Aorta (tissue), 5 donors: Measurements from ENCODE around the gene UBAC2. TPM values are rescaled to one million over a fixed set of nuclear protein-coding genes. Genes with fewer than 3 reads are reported as not detected.
A peak's percentile ranks its signal among the peaks of the same experiment; 100 is the strongest.
"Not testable (repeated sequence)": the region's sequence is repeated elsewhere in the genome, so short reads cannot be mapped to it uniquely, and the experiment has no call there.

Experiments used
- ATAC-seq: fragments of 200-7000 bp; cut with Tn5 transposase; one replicate; pipeline ENCODE4 v1.9.1; 2022; ENCODE audit warnings: moderate library complexity; ENCODE audit not compliant: low FRiP score
- DNase-seq, 2 donors: peaks; one replicate each; pipeline ENCODE4 v3.0.0-alpha.2; 2020
- H3K27ac ChIP-seq, 2 donors: one replicate each; pipeline ENCODE4 v1.5.1; 2013; ENCODE audit warnings: low read length in 2 of 2, mild to moderate bottlenecking in 2 of 2, moderate library complexity in 2 of 2, control low read depth in 1 of 2, inconsistent platforms in 1 of 2, low read depth in 1 of 2
- H3K27me3 ChIP-seq, 2 donors: one replicate each; pipeline ENCODE4 v1.6.1; 2013; ENCODE audit warnings: control low read depth in 1 of 2, low read length in 1 of 2, mild to moderate bottlenecking in 1 of 2, moderate library complexity in 1 of 2; ENCODE audit not compliant: insufficient read depth in 2 of 2, control insufficient read depth in 1 of 2
- H3K36me3 ChIP-seq, 2 donors: one replicate each; pipeline ENCODE4 v1.6.1; 2013; ENCODE audit warnings: control low read depth in 1 of 2, low read length in 1 of 2, mild to moderate bottlenecking in 1 of 2; ENCODE audit not compliant: insufficient read depth in 2 of 2, control insufficient read depth in 1 of 2
- H3K4me1 ChIP-seq, 2 donors: one replicate each; pipeline ENCODE4 v1.6.1; 2013; ENCODE audit warnings: low read length in 2 of 2, control low read depth in 1 of 2, mild to moderate bottlenecking in 1 of 2, moderate library complexity in 1 of 2; ENCODE audit not compliant: insufficient read depth in 2 of 2, control insufficient read depth in 1 of 2
- H3K4me3 ChIP-seq, 2 donors: one replicate each; pipeline ENCODE4 v1.5.1; 2013; ENCODE audit warnings: low read length in 2 of 2, control low read depth in 1 of 2, mild to moderate bottlenecking in 1 of 2
- H3K9me3 ChIP-seq: one replicate; pipeline ENCODE4 v1.6.1; 2013; ENCODE audit warnings: mild to moderate bottlenecking, low read length; ENCODE audit not compliant: control insufficient read depth
- WGBS, 2 donors: extraction: QIAGEN DNeasy Blood & Tissue Kit; methylation state at CpG; one replicate each; pipeline ENCODE4 v1.1.7; 2013; 5-methylcytosine and 5-hydroxymethylcytosine counted together
- intact Hi-C, 2 donors: fragments of 100-400 bp; cut with DNase I; formaldehyde crosslinking; loops; one replicate each; pipeline versions ENCODE4 v1.14.2 to v1.15.0; 2022
- polyA plus RNA-seq, 2 donors: library from polyadenylated mRNA; stranded (reverse); fragments of 200-250 nt; gene quantifications; one replicate each; pipeline ENCODE4 v1.2.3, GENCODE V29; 2013
- total RNA-seq, 2 donors: library from RNA; stranded (reverse); fragmentation: NEBNext Ultra II Directional; extraction: Animal tissue kit (Norgen Biotek cat#: 25700); gene quantifications; one replicate each; pipeline ENCODE4 v1.2.1, GENCODE V29; 2021
- donor health status: healthy with polysubstance abuse.
- donor health status: Bipolar disorder and iron deficiency.
- donor health status: DM: no; HTN: no; CAD: no.
- donor health status: DM: no; HTN: no; CAD: no.
- donor health status: DM: yes; HTN: yes; CAD: no.

Gene UBAC2
- total and polyA plus RNA-seq, 4 donors, result 44.4 to 54.2 (median 48.5) TPM

DNA sequence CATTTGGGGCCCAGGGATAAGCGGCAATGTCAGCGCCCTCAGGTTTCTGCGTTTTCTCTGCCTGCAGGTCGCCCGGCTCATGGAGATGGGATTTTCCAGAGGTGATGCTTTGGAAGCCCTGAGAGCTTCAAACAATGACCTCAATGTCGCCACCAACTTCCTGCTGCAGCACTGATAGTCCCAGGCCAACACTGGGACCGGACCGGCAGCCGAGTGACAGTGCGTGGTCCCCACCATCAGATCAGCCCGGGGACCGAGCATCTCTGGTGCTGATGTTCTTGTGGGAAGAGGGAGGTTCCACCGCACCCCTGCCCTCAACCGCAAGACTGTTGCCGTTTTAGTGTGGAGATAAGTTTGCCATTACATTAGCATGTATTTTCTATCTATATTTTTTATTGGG is 184.5 kb downstream of the UBAC2 start:
- DNase-seq (no peak), ATAC-seq (no peak)
- no peak overlapping the region for H3K4me3 ChIP-seq
- 97% methylated on average over 15 of the region's 15 CpGs for WGBS, 2 donors
- H3K27ac ChIP-seq, result no peak overlapping the region
- H3K4me1 ChIP-seq, result no peaks in the 10 kb centered on the region
- intact Hi-C loops, result no loop called here
- no peaks in the 10 kb centered on the region for H3K27me3 ChIP-seq
- H3K9me3 ChIP-seq, result no peaks in the 10 kb centered on the region
- H3K36me3 ChIP-seq, result peaks cover 0 to 4% of the 10 kb centered on the region in 2 donors

DNA sequence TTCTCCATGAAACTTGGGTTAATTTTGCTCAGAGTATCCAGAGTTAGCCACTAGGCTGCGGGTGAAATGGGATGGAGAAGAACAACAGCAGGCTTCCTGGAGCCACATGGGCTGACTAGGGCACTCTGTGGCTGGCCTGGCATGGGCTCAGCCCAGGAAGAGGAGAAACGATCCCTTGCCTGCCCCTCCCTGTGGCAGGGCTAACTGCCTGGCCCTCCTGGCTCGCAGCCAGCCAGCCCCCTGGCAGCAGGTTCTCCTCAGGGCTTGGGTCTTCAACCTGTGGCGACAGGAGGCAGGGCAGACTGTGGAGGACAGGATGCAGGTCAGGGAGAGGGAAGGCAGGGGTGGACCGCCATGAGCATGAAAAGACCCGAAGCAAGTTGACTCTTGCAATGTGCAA is 185.3 kb downstream of the UBAC2 start:
- intact Hi-C loops, result no loop called here
- Histone ChIP-seq H3K27me3 (no peaks in the 10 kb centered on the region), H3K36me3 (peaks cover 0 to 4% of the 10 kb centered on the region in 2 donors), H3K9me3 (no peaks in the 10 kb centered on the region), H3K27ac (no peak overlapping the region), H3K4me3 (no peak overlapping the region), H3K4me1 (no peaks in the 10 kb centered on the region)
- 79 to 81% methylated on average over 6 of the region's 6 CpGs for WGBS, 2 donors
- DNase-seq, result no peak
- no peak for ATAC-seq

DNA sequence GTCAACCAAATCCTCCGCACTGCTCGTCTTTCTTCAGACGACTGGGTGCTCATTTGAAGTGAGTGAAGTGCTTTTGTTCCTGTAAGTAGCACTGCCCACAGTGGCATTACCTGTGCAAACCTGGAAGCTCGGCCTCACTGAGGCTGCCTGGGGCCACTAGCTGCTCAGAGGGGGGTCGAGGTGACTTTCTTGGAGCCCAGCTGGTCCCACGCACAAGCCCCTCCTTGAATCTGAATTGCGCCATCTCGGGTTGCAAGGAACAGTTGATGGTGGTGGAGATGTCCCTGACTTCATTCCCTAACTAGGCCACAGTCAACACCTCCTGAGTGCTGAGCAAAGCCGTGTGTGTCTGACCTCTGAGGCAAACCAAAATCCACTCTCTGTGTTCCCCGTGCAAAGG is 185.8 kb downstream of the UBAC2 start:
- no peak overlapping the region for H3K27ac ChIP-seq
- no peak overlapping the region for H3K4me3 ChIP-seq
- H3K9me3 ChIP-seq, result no peaks in the 10 kb centered on the region
- H3K4me1 ChIP-seq, result no peaks in the 10 kb centered on the region
- DNase-seq, result no peak
- 77 to 78% methylated on average over 10 of the region's 10 CpGs for WGBS, 2 donors
- H3K36me3 ChIP-seq, result peaks cover 0 to 4% of the 10 kb centered on the region in 2 donors
- intact Hi-C loops, result no loop called here
- no peak for ATAC-seq
- no peaks in the 10 kb centered on the region for H3K27me3 ChIP-seq

DNA sequence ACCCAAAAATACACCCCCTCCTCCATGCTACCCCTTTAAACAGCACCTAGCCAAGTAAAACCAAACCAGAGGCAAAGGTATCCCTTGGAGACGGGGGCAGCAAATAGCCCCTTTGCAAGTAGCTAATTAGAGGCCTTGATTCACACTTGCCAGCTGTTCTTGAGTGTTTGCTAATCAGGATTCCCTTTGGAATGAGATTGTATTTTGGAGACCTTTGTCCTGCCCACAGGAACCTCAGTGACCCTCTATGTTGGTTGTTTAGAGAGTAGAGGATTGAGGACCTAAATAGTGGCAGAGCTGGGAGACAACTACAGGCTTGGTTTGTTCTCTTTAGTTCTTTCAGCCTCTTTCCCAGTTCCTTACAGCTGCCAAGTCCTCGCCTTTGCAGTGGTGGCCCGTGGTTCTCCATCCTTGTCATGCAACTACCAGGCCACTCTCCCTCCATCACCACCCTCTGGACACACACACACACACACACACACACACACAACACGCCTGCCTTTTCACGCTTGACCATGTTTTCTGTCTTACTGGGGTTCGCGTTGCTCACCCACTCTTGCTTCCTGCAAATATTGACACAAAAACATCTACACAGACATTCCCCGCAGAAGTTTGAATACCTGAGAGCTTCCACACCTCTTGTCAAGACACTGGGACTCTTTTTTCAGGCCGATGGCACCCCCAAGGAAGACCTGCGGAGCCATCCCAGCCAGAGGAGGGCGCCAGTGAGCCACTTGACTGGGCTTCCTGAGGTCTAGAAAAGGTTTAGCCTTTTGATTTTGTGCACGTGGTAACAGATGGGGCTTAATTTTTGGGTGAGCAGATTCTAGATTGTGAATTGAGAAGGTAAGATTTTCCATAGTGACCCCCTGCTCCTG is 186.5 kb downstream of the UBAC2 start:
- 74 to 75% methylated on average over 12 of the region's 12 CpGs for WGBS, 2 donors
- Histone ChIP-seq H3K36me3 (peaks cover 0 to 4% of the 10 kb centered on the region in 2 donors), H3K4me1 (no peaks in the 10 kb centered on the region), H3K27me3 (no peaks in the 10 kb centered on the region), H3K27ac (no peak overlapping the region), H3K9me3 (no peaks in the 10 kb centered on the region), H3K4me3 (no peak overlapping the region)
- ATAC-seq (no peak), DNase-seq (peak in 1 of 2 donors; percentile 71)
- intact Hi-C loops, result no loop called here

DNA sequence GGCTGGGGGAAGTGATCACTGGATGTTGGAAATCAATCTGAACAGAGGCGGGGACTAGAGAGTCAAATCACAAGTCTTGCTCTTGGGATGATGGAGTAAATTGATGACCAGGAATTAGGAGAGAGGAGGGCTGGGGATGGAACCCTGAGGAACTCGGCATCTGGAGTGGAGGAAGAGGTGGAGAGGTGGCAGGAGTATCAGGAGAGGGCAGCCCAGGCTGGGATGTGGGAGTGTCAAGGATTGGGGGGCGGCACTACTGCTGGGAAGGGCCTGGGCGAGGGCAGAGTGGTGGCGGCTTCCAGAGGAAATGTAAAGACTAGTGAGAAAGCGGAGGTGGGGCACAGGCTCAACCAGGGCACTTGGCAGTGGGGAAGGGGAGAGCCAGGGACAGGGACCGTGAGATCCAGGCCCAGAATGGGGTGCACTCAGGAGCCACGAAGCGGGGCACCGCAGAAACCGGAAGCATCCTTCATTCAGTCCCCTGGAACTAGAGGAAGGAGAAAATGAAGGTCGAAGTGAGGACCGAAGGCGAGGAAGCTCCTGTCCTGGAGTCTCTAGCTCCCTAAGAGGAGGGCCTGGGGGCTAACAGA is 187.8 kb downstream of the UBAC2 start:
- Histone ChIP-seq H3K4me3 (no peak overlapping the region), H3K27me3 (no peaks in the 10 kb centered on the region), H3K36me3 (peaks cover 0 to 4% of the 10 kb centered on the region in 2 donors), H3K9me3 (no peaks in the 10 kb centered on the region), H3K4me1 (no peaks in the 10 kb centered on the region), H3K27ac (no peak overlapping the region)
- WGBS, 2 donors, result 96% methylated on average over 14 of the region's 14 CpGs
- no peak for DNase-seq
- intact Hi-C loops, result no loop called here
- ATAC-seq, result no peak

DNA sequence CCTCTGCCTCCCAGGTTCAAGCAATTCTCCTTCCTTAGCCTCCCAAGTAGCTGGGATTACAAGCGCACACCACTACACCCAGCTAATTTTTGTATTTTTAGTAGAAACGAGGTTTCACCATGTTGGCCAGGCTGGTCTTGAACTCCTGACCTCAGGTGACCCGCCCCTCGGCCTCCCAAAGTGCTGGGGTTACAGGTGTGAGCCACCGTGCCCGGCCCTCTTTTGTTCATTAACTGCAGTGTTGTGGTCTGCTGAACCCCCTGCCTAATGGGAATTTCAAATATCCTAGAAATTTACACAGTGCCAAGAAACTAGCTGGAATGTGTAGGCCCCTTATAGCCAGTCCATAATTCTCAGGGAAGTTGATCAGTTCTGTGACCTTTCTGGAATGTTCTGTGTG is 188.4 kb downstream of the UBAC2 start:
- H3K27ac ChIP-seq, H3K9me3 ChIP-seq, H3K4me3 ChIP-seq, H3K4me1 ChIP-seq, ATAC-seq, intact Hi-C loops, H3K27me3 ChIP-seq, H3K36me3 ChIP-seq, DNase-seq: not testable (repeated sequence)
- WGBS, 2 donors, result 79 to 92% methylated on average over 6 of the region's 6 CpGs

- H3K36me3 ChIP-seq, result peaks cover 0 to 4% of the 10 kb centered on the region in 2 donors
- no peaks in the 10 kb centered on the region for H3K9me3 ChIP-seq
- WGBS, 2 donors, result 88 to 96% methylated on average over 19 of the region's 19 CpGs
- H3K27ac ChIP-seq, result no peak overlapping the region
- intact Hi-C loops, result no loop called here
- ATAC-seq (no peak), DNase-seq (no peak)
- H3K4me3 ChIP-seq, result no peak overlapping the region
- no peaks in the 10 kb centered on the region for H3K27me3 ChIP-seq
- no peaks in the 10 kb centered on the region for H3K4me1 ChIP-seq
Measured at GRCh38 chr13:99389520-99390304, 189.1 kb downstream of the UBAC2 start.

- DNase-seq (no peak), ATAC-seq (no peak)
- Histone ChIP-seq H3K4me1 (no peaks in the 10 kb centered on the region), H3K36me3 (peaks cover 0 to 4% of the 10 kb centered on the region in 2 donors), H3K27me3 (no peaks in the 10 kb centered on the region), H3K9me3 (no peaks in the 10 kb centered on the region), H3K4me3 (no peak overlapping the region), H3K27ac (no peak overlapping the region)
- WGBS, 2 donors, result 92 to 93% methylated on average over 13 of the region's 13 CpGs
- intact Hi-C loops, result no loop called here
Measured at GRCh38 chr13:99390601-99391000, 189.9 kb downstream of the UBAC2 start.
